ENCODE data around the gene PPP2R5E. TPM values are rescaled to one million over a fixed set of nuclear protein-coding genes. Genes with fewer than 3 reads are reported as not detected.

Gene PPP2R5E
- total and polyA plus RNA-seq, 5 experiments from 2014 or later: 32.3 to 39.5 (median 33.3) TPM

- Mint-ChIP-seq H3K27ac (no peak overlapping the region), H3K36me3 (peaks cover 6 to 53% (median 40%) of the 10 kb centered on the region in 3 donors), H3K4me3 (no peak overlapping the region), H3K4me1 (peaks cover 0 to 11% (median 5%) of the 10 kb centered on the region in 4 donors), H3K27me3 (no peaks in the 10 kb centered on the region), H3K9me3 (no peaks in the 10 kb centered on the region)
- ATAC-seq (no peak), DNase-seq (no peak)
- POLR2A ChIA-PET: no interaction called here
These were observed 130.2 kb downstream of the PPP2R5E start for GRCh38 chr14:63413009-63413408.

- no peaks in the 10 kb centered on the region for H3K27me3 Mint-ChIP-seq
- ATAC-seq: no peak
- H3K36me3 Mint-ChIP-seq: peaks cover 4 to 54% (median 43%) of the 10 kb centered on the region in 3 donors
- H3K4me3 Mint-ChIP-seq: no peak overlapping the region
- H3K9me3 Mint-ChIP-seq: no peaks in the 10 kb centered on the region
- H3K27ac Mint-ChIP-seq: peak overlapping the region in 2 of 10 donors; percentile 1 to 18
- POLR2A ChIA-PET: no interaction called here
- DNase-seq: no peak
- peaks cover 4 to 28% (median 18%) of the 10 kb centered on the region in 4 donors for H3K4me1 Mint-ChIP-seq
These were observed 136.8 kb downstream of the PPP2R5E start for GRCh38 chr14:63406333-63406732.

- POLR2A ChIA-PET: interaction anchor here (0.6 kb wide), 1 partner anchor 26 kb away, joined by 3 read pairs; no protein-coding TSS in a partner anchor
- no peak for ATAC-seq
- peaks cover 4 to 28% (median 20%) of the 10 kb centered on the region in 4 donors for H3K4me1 Mint-ChIP-seq
- no peaks in the 10 kb centered on the region for H3K9me3 Mint-ChIP-seq
- no peaks in the 10 kb centered on the region for H3K27me3 Mint-ChIP-seq
- no peak for DNase-seq
- H3K36me3 Mint-ChIP-seq: peaks cover 4 to 57% (median 41%) of the 10 kb centered on the region in 3 donors
- H3K4me3 Mint-ChIP-seq: no peak overlapping the region
- H3K27ac Mint-ChIP-seq: no peak overlapping the region
These were observed 137.5 kb downstream of the PPP2R5E start for GRCh38 chr14:63405715-63406114.

- H3K27me3 Mint-ChIP-seq: no peaks in the 10 kb centered on the region
- POLR2A ChIA-PET: no interaction called here
- H3K4me3 Mint-ChIP-seq: no peak overlapping the region
- H3K36me3 Mint-ChIP-seq: peaks cover 4 to 55% (median 35%) of the 10 kb centered on the region in 3 donors
- DNase-seq: no peak
- peak overlapping the region in 3 of 10 donors; percentile 2 to 31 (median 9) for H3K27ac Mint-ChIP-seq
- no peak for ATAC-seq
- H3K4me1 Mint-ChIP-seq: peaks cover 4 to 28% (median 18%) of the 10 kb centered on the region in 4 donors
- no peaks in the 10 kb centered on the region for H3K9me3 Mint-ChIP-seq
These were observed 138.3 kb downstream of the PPP2R5E start for GRCh38 chr14:63404906-63405305.

GRCh38 chr14:63401646-63402045, 141.5 kb downstream of the PPP2R5E start:
- H3K9me3 Mint-ChIP-seq: no peaks in the 10 kb centered on the region
- ATAC-seq (no peak), DNase-seq (no peak)
- no peak overlapping the region for H3K27ac Mint-ChIP-seq
- POLR2A ChIA-PET: no interaction called here
- no peak overlapping the region for H3K4me3 Mint-ChIP-seq
- H3K36me3 Mint-ChIP-seq: peaks cover 5 to 55% (median 27%) of the 10 kb centered on the region in 3 donors
- no peaks in the 10 kb centered on the region for H3K27me3 Mint-ChIP-seq
- H3K4me1 Mint-ChIP-seq: peaks cover 2 to 26% (median 12%) of the 10 kb centered on the region in 4 donors

- ATAC-seq (no peak), DNase-seq (no peak)
- no peak overlapping the region for H3K4me3 Mint-ChIP-seq
- peaks cover 5 to 54% (median 30%) of the 10 kb centered on the region in 3 donors for H3K36me3 Mint-ChIP-seq
- POLR2A ChIA-PET: no interaction called here
- no peaks in the 10 kb centered on the region for H3K9me3 Mint-ChIP-seq
- H3K27me3 Mint-ChIP-seq: no peaks in the 10 kb centered on the region
- peaks cover 2 to 20% (median 12%) of the 10 kb centered on the region in 4 donors for H3K4me1 Mint-ChIP-seq
- no peak overlapping the region for H3K27ac Mint-ChIP-seq
These were observed 144.2 kb downstream of the PPP2R5E start for GRCh38 chr14:63398952-63399351.

- Mint-ChIP-seq H3K9me3 (no peaks in the 10 kb centered on the region), H3K4me1 (peaks cover 0 to 6% (median 1%) of the 10 kb centered on the region in 4 donors), H3K27me3 (no peaks in the 10 kb centered on the region), H3K4me3 (no peak overlapping the region), H3K36me3 (peaks cover 5 to 66% (median 38%) of the 10 kb centered on the region in 3 donors), H3K27ac (peak overlapping the region in 7 of 10 donors; percentile 1 to 83 (median 53))
- POLR2A ChIA-PET: no interaction called here
- DNase-seq: no peak
- no peak for ATAC-seq
These were observed 148.3 kb downstream of the PPP2R5E start for GRCh38 chr14:63394841-63395240.

GRCh38 chr14:63394432-63394831, 148.7 kb downstream of the PPP2R5E start:
- H3K4me3 Mint-ChIP-seq: no peak overlapping the region
- H3K27me3 Mint-ChIP-seq: no peaks in the 10 kb centered on the region
- peak overlapping the region in 3 of 10 donors; percentile 1 to 55 (median 4) for H3K27ac Mint-ChIP-seq
- ATAC-seq: no peak
- peaks cover 0 to 6% (median 1%) of the 10 kb centered on the region in 4 donors for H3K4me1 Mint-ChIP-seq
- POLR2A ChIA-PET: no interaction called here
- no peak for DNase-seq
- peaks cover 1 to 65% (median 37%) of the 10 kb centered on the region in 3 donors for H3K36me3 Mint-ChIP-seq
- H3K9me3 Mint-ChIP-seq: no peaks in the 10 kb centered on the region

- Mint-ChIP-seq H3K9me3 (no peaks in the 10 kb centered on the region), H3K27ac (peak overlapping the region in 1 of 10 donors; percentile 70), H3K27me3 (no peaks in the 10 kb centered on the region), H3K4me1 (peaks cover 0 to 5% (median 1%) of the 10 kb centered on the region in 4 donors), H3K36me3 (peaks cover 5 to 70% (median 33%) of the 10 kb centered on the region in 3 donors), H3K4me3 (no peak overlapping the region)
- POLR2A ChIA-PET: no interaction called here
- DNase-seq: no peak
- ATAC-seq: no peak
These were observed 150.2 kb downstream of the PPP2R5E start for GRCh38 chr14:63393012-63393411.

- peaks cover 0 to 4% (median 1%) of the 10 kb centered on the region in 4 donors for H3K4me1 Mint-ChIP-seq
- H3K27ac Mint-ChIP-seq: no peak overlapping the region
- H3K9me3 Mint-ChIP-seq: no peaks in the 10 kb centered on the region
- no peak for ATAC-seq
- POLR2A ChIA-PET: no interaction called here
- peaks cover 5 to 76% (median 37%) of the 10 kb centered on the region in 3 donors for H3K36me3 Mint-ChIP-seq
- H3K27me3 Mint-ChIP-seq: no peaks in the 10 kb centered on the region
- no peak for DNase-seq
- H3K4me3 Mint-ChIP-seq: no peak overlapping the region
These were observed 150.9 kb downstream of the PPP2R5E start for GRCh38 chr14:63392236-63392635.

GRCh38 chr14:63388766-63389431, 154.3 kb downstream of the PPP2R5E start:
- peak overlapping the region in 2 of 10 donors; percentile 8 to 29 for H3K27ac Mint-ChIP-seq
- peak; percentile 4 to 66 (median 30) for DNase-seq
- peaks cover 5 to 7% (median 5%) of the 10 kb centered on the region in 4 donors for H3K4me1 Mint-ChIP-seq
- peaks cover 5 to 91% (median 32%) of the 10 kb centered on the region in 3 donors for H3K36me3 Mint-ChIP-seq
- H3K27me3 Mint-ChIP-seq: no peaks in the 10 kb centered on the region
- H3K4me3 Mint-ChIP-seq: no peak overlapping the region
- ATAC-seq: peak; percentile 53 to 59
- no peaks in the 10 kb centered on the region for H3K9me3 Mint-ChIP-seq
- POLR2A ChIA-PET: interaction anchor here (0.5 to 1.0 kb wide), 4 partner anchors 119 to 626 kb away, joined by 3 to 4 read pairs (median 3); no protein-coding TSS in a partner anchor

- Mint-ChIP-seq H3K4me3 (no peak overlapping the region), H3K27ac (peak overlapping the region in 2 of 10 donors; percentile 11 to 60), H3K27me3 (no peaks in the 10 kb centered on the region), H3K4me1 (peaks cover 8 to 11% (median 10%) of the 10 kb centered on the region in 4 donors), H3K9me3 (no peaks in the 10 kb centered on the region), H3K36me3 (peaks cover 5 to 88% (median 23%) of the 10 kb centered on the region in 3 donors)
- DNase-seq: no peak
- ATAC-seq: no peak
- POLR2A ChIA-PET: no interaction called here
These were observed 155.5 kb downstream of the PPP2R5E start for GRCh38 chr14:63387711-63388110.

- POLR2A ChIA-PET: no interaction called here
These were observed 159.3 kb downstream of the PPP2R5E start for GRCh38 chr14:63383776-63384367.

More at GRCh38 chr14:63383776-63384367, 159.3 kb downstream of the PPP2R5E start:
- no peaks in the 10 kb centered on the region for H3K27me3 Mint-ChIP-seq
- H3K36me3 Mint-ChIP-seq: peaks cover 12 to 87% (median 22%) of the 10 kb centered on the region in 3 donors
- peaks cover 9 to 11% (median 10%) of the 10 kb centered on the region in 4 donors for H3K4me1 Mint-ChIP-seq
- peak in 4 of 10 donors; percentile 5 for DNase-seq
- peak overlapping the region in 3 of 10 donors; percentile 1 to 59 (median 17) for H3K4me3 Mint-ChIP-seq
- H3K27ac Mint-ChIP-seq: peak overlapping the region; percentile 13 to 89 (median 68)
- no peaks in the 10 kb centered on the region for H3K9me3 Mint-ChIP-seq
- peak in 1 of 2 donors; percentile 49 for ATAC-seq
